ENCODE measurements around the gene CEBPA.

The CEBPA gene

GRCh38 chr19:33284146-33284643, 18.1 kb downstream of the CEBPA start:
- in situ Hi-C loops (cut with MboI; ENCODE audit: low pct_unique_long_range_greater_than_20kb, low sequenced_read_pairs, unreplicated experiment): no loop called here
- DNase-seq (ENCODE audit: low spot score): no peak
- TF ChIP-seq, protein P1, sequence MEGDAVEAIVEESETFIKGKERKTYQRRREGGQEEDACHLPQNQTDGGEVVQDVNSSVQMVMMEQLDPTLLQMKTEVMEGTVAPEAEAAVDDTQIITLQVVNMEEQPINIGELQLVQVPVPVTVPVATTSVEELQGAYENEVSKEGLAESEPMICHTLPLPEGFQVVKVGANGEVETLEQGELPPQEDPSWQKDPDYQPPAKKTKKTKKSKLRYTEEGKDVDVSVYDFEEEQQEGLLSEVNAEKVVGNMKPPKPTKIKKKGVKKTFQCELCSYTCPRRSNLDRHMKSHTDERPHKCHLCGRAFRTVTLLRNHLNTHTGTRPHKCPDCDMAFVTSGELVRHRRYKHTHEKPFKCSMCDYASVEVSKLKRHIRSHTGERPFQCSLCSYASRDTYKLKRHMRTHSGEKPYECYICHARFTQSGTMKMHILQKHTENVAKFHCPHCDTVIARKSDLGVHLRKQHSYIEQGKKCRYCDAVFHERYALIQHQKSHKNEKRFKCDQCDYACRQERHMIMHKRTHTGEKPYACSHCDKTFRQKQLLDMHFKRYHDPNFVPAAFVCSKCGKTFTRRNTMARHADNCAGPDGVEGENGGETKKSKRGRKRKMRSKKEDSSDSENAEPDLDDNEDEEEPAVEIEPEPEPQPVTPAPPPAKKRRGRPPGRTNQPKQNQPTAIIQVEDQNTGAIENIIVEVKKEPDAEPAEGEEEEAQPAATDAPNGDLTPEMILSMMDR (IDR thresholded peaks at IDR 0.05; ENCODE audit: extremely low read depth, insufficient read depth, missing control alignments): no peak

GRCh38 chr19:33283589-33283988, 18.7 kb downstream of the CEBPA start:
- TF ChIP-seq, protein P1 (IDR thresholded peaks at IDR 0.05; ENCODE audit: extremely low read depth, insufficient read depth, missing control alignments): no peak
- in situ Hi-C loops (cut with MboI; ENCODE audit: low pct_unique_long_range_greater_than_20kb, low sequenced_read_pairs, unreplicated experiment): no loop called here
- DNase-seq (ENCODE audit: low spot score): no peak

DNA sequence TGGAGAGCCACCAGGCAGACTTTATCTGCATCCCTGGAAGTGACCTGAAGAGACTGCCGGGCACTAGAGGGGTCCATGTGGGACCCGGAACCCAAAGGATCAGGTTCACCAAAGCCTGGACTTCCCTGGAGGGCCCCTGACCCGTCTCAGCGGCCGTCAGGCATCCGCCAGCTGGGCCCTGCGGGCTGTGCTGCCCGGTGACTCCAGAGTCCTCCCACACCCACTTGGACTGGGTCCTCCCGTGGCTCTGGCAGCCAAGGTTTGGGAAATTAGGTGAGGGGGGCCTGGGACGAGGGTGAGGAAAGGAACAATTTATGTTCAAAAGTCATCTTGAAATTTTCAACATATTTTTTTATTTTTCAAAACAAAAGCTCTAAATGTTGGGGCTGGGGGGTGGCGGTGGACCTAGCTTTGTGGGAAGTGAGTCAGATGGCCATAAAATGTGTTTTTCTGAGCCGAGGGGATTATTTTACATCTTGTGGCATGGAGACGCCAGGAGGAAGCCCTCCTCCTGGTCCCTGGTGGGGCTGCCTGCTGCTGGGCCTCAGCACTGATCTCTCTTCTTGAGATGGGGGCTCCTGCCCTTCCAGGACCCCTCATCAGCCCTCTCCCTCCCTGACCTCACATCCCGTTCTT, 20.2 kb downstream of the CEBPA start:
- no peak for DNase-seq (ENCODE audit: low spot score)
- in situ Hi-C loops (cut with MboI; ENCODE audit: low pct_unique_long_range_greater_than_20kb, low sequenced_read_pairs, unreplicated experiment): no loop called here

DNA sequence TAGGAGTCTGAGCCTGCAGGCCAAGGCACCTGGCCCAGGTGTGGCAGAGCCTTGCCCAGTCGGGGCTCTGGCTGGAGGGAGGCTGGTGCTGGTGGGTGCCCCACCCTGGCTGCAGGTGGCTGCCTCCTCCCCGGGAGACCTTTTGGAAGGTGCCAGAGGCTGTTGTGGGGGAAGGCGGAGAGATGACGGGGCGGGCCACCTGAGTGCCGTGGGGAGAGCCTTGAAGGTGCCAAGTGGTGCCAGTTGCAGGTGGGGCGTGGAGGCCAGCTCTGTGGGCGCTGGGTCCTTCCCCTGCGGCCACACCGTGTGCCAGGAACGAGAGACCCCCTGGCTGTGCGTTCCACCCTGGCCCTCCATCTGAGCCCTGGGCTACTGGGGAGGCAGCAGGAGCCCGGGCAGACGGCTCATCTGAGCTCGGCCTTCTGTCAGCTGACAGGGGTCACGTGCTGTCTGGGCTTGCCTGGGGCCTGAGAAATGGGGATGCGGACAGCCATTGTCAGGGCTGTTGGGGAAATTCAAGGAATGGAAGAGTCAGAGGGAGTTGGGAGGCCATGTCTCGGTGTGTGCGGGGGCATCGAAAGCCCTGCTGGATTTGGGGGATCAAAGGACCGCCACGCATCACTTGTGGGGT, 20.9 kb downstream of the CEBPA start:
- in situ Hi-C loops (cut with MboI; ENCODE audit: low pct_unique_long_range_greater_than_20kb, low sequenced_read_pairs, unreplicated experiment): no loop called here
- TF ChIP-seq, protein P1 (IDR thresholded peaks at IDR 0.05; ENCODE audit: extremely low read depth, insufficient read depth, missing control alignments): no peak
- no peak for DNase-seq (ENCODE audit: low spot score)

More for the DNA sequence above, 20.2 kb downstream of the CEBPA start:
- TF ChIP-seq, protein P1 (IDR thresholded peaks at IDR 0.05; ENCODE audit: extremely low read depth, insufficient read depth, missing control alignments): no peak

DNA sequence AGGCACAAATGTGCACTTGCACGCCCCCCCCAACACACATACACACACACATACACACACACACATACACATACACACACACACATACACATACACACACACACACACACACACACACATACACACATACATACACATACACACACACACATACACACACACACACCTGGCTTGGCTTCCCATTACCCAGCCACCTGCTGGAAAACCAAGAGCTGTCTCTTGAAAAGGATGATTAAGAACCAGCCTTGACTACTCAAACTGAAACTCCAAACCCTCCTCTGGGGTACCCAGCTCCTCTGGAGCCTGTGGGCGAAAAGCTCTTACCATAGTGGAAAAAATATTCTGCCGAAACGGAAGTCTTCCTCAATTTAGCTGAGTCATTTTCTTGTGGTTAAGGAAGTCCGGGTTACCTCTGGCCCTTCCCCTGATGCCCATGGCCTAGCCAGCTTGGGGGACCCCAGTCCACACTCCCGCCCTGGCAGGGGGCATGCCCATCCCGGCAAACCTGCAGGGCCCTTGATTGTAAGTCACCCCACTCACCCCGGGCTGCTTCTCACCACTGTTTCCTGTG, 21.9 kb downstream of the CEBPA start:
- peak; percentile 80 for DNase-seq (ENCODE audit: low spot score)
- TF ChIP-seq, protein P1 (IDR thresholded peaks at IDR 0.05; ENCODE audit: extremely low read depth, insufficient read depth, missing control alignments): no peak
- in situ Hi-C loops (cut with MboI; ENCODE audit: low pct_unique_long_range_greater_than_20kb, low sequenced_read_pairs, unreplicated experiment): no loop called here

DNA sequence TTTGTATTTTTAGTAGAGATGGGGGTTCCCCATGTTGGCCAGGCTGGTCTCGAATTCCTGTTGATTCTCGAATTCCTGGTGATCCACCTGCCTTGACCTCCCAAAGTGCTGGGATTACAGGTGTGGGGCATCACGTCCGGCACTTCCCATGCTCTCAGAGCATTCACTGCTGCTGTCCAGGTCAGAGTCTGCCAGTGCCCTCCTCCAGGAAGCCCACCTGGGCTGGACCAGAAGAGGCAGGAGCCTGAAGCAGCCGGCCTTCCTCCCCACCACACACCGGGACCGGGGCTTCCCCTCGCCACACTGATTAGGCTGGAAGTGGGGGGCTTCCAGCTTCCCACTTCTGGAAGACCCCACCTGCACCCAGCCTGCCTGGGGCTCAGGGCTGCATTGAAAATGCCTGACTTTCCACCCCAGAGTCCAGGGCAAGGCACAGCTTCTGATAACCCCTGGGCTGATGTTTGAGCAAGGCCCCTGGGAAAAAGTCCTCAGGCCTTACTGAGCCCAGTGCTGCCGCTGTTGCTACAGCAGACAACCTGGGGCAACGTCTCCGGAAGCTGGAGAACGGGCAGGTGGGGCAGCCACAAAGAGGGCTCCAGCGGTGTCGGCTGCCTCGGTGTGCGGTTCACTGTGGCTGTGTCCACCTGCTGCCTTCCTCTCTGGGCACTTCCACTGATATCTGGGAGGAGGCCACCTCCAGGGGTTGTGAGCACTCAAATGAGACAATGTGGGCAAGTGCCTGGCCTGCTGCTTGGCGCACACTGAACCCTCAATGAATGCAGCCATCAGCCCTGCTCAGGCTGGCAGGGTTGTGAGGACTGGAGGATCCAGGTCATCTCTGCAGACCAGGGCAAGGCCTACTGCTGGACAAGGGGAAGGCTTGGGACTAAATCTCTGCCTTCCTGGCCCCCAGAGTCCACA, 22.6 kb downstream of the CEBPA start:
- TF ChIP-seq, protein P1 (IDR thresholded peaks at IDR 0.05; ENCODE audit: extremely low read depth, insufficient read depth, missing control alignments): no peak
- in situ Hi-C loops (cut with MboI; ENCODE audit: low pct_unique_long_range_greater_than_20kb, low sequenced_read_pairs, unreplicated experiment): no loop called here
- DNase-seq (ENCODE audit: low spot score): no peak
